ENCODE data around the gene LPIN2.

LPIN2 gene

DNA sequence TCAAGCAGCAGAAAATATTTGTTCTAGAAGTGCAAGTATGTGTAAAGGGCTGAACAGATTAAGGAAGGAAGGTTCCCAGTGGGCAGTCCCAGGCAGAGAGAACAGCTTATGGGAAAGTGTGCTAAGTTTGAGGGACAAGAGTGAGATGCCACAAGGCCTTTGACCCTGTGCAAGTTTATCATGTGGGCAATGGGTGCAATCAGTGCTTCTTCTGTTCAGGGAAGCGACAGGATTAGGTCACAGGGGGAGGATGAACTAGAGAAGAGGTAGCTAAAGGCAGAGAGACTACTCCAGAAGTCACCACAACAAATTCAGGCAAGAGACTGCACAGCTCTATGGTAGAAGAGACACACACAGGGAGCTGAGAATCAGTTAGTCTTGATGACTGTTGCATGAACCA lies 44.3 kb downstream of the LPIN2 start:
- H3K9me3 Mint-ChIP-seq = no peaks in the 10 kb centered on the region
- DNase-seq = no peak
- peak; percentile 13 for ATAC-seq
- H3K27me3 Mint-ChIP-seq = no peaks in the 10 kb centered on the region
- H3K4me3 Mint-ChIP-seq = peak overlapping the region; percentile 40 to 84
- H3K27ac Mint-ChIP-seq = peak overlapping the region; percentile 31 to 80
- peaks cover 95% of the 10 kb centered on the region for H3K4me1 Mint-ChIP-seq

DNA sequence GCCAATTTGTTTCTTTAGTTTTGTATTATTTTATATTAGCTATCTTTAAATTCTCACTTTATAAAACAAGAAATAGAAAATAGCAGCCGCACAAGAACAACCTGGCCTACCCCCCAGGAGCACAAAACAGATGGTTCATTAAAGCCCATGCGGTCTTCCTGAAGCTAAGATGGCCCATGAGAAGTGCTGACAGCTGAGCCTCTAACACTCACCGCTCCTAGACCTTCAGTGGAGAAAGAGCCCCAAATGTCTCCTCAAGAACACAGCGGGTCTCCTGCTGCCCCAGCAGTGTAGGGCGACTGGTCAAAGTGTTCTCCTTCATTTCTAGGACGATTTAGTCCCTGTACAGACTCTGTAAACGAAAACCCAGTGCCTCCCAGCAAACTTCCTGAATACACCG lies 45.1 kb downstream of the LPIN2 start:
- ATAC-seq (no peak), DNase-seq (no peak)
- no peaks in the 10 kb centered on the region for H3K9me3 Mint-ChIP-seq
- H3K27me3 Mint-ChIP-seq = no peaks in the 10 kb centered on the region
- H3K4me1 Mint-ChIP-seq = peaks cover 95% of the 10 kb centered on the region
- peak overlapping the region; percentile 80 to 93 for H3K27ac Mint-ChIP-seq
- peak overlapping the region; percentile 40 to 84 for H3K4me3 Mint-ChIP-seq

DNA sequence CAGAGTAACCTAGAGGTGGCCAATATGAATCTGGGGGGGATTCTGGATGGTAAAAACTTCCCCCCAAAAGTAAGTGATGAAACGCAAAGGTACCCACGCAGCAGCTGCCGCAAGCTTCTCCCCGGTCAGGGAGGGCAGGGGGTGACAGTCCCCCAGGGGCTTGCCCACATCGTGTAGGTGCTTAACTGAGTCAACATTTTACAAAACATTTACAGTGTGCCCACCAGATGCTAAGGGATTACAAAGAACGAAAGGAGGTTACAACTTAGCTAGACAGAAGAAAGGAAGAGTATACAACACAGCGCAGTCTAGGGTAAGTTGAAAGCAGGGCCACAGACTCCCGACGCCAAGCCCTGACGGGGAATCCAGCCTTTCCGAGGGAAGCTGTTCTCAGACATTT lies 45.6 kb downstream of the LPIN2 start:
- H3K4me3 Mint-ChIP-seq = peak overlapping the region in 1 of 2 donors; percentile 42
- no peak for ATAC-seq
- H3K4me1 Mint-ChIP-seq = peaks cover 98% of the 10 kb centered on the region
- DNase-seq = no peak
- H3K9me3 Mint-ChIP-seq = no peaks in the 10 kb centered on the region
- no peaks in the 10 kb centered on the region for H3K27me3 Mint-ChIP-seq
- H3K27ac Mint-ChIP-seq = peak overlapping the region in 1 of 2 donors; percentile 13

DNA sequence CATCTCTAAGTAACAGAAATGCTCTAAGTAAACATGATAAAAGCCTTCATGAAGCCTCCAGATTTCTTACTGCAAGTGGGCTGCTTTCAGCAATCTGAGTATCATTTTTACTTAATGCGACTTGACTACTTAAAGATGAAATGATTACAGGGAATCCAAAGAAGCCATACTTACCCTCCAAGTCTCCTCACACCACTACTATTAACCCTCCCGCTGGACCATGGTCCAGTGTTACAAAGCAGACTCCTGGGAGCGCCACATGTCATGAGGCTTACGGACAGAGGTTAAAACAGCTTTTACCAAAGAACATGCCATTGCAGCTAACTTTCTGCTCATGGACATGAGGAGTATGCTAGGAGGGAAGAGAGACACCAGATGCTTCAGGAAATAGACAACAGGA lies 46.4 kb downstream of the LPIN2 start:
- H3K4me3 Mint-ChIP-seq = no peak overlapping the region
- H3K4me1 Mint-ChIP-seq = peaks cover 99% of the 10 kb centered on the region
- no peaks in the 10 kb centered on the region for H3K27me3 Mint-ChIP-seq
- DNase-seq (no peak), ATAC-seq (no peak)
- no peaks in the 10 kb centered on the region for H3K9me3 Mint-ChIP-seq
- H3K27ac Mint-ChIP-seq = peak overlapping the region in 1 of 2 donors; percentile 37

DNA sequence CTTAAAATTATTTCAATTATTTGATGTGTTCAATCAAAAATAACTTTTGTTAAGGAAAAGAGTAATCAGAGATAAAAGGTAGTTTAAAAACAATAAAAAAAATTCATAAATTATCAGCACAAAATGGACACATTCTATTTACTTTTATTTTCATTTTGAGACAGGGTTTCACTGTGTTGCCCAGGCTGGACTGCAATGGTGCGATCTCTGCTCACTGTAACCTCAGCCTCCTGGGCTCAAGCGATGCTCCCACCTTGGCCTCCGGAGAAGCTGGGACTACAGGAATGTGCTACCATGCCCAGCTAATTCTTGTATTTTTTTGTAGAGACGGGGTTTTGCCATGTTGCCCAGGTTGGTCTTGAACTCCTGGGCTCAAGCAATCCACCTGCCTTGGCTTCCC lies 47.1 kb downstream of the LPIN2 start:
- H3K9me3 Mint-ChIP-seq = no peaks in the 10 kb centered on the region
- ATAC-seq (no peak), DNase-seq (no peak)
- H3K4me1 Mint-ChIP-seq = peaks cover 99% of the 10 kb centered on the region
- peak overlapping the region; percentile 92 for H3K27ac Mint-ChIP-seq
- H3K4me3 Mint-ChIP-seq = peak overlapping the region; percentile 37 to 70
- no peaks in the 10 kb centered on the region for H3K27me3 Mint-ChIP-seq

DNA sequence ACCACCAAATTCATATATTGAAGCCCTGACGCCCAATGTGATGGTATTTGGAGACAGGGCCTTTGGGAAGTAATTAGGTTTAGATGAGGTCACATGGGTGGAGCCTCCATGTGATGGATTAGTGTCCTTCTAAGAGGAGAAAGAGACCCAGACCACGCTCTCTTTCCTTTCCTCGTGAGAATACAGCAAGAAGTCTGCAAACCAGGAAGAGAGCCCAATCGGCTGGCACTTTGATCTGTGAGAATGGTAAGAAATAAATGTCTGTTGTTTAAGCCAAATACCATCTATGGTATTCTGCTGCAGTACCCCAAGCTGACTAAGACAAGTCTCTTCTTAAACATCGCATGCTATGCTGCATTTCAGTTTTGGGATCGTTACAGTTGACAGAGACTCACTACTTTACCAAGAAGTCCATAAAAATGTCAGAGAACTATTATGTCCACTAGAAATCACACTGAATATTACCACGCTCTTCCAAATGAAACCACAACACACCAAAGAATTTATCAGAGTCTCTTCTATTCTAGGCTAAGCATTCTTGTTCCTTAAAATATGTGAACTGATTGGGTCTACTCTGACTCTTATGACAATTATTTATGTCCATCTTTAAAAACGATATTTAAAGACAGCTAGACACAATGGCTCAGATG lies 48.5 kb downstream of the LPIN2 start:
- Mint-ChIP-seq H3K9me3 (no peaks in the 10 kb centered on the region), H3K4me1 (peaks cover 94% of the 10 kb centered on the region), H3K27ac (peak overlapping the region; percentile 94 to 95), H3K4me3 (peak overlapping the region; percentile 55 to 70), H3K27me3 (no peaks in the 10 kb centered on the region)
- no peak for ATAC-seq
- no peak for DNase-seq

Data from stimulated activated naive CD8-positive, alpha-beta T cell treated with anti-CD3 and anti-CD28 coated beads, Interleukin-15, amount 100 ng/mL, for 72 hours (primary cell).